SH-SY5Y (cell line): ENCODE data around the gene ACSM3.

Experiments
- GATA2 ChIP-seq: IDR thresholded peaks from 2 replicates; pipeline ENCODE4 v1.6.1; 2011; ENCODE audit warnings: mild to moderate bottlenecking, low read depth, low read length
- GATA3 ChIP-seq: IDR thresholded peaks from 2 replicates; pipeline ENCODE4 v1.6.1; 2011; ENCODE audit warnings: low read depth, mild to moderate bottlenecking, low read length, moderate library complexity

GRCh38 chr16:20818929-20819585 is 55.2 kb downstream of the ACSM3 start:
- TF ChIP-seq GATA2 (no peak), GATA3 (no peak)
